HEK293 (cell line): ENCODE data around the gene TIE1.

Experiments
- CTCF ChIA-PET: fragments of 350-600 bp; formaldehyde crosslinking; extraction: SDS; loops from one replicate; lab custom pipeline; 2021; ENCODE audit warnings: antibody characterized with exemption; lab: Yijun Ruan, JAX
- POLR2A ChIA-PET: fragments of 300-600 bp; formaldehyde crosslinking; extraction: SDS; loops from one replicate; lab custom pipeline; 2020; ENCODE audit warnings: antibody characterized with exemption, inconsistent platforms; lab: Yijun Ruan, JAX
- H3K27ac ChIP-seq: fragments of 200-500 bp; sonication (Bioruptor generic); 2 replicates; pipeline ENCODE4 v1.5.1; 2014; ENCODE audit warnings: low read depth, low read length, control low read depth, inconsistent platforms; ENCODE audit errors: extremely low read depth
- H3K36me3 ChIP-seq, 2 experiments: fragments of 200-500 bp in 1 of 2; sonication (Bioruptor generic) in 1 of 2; 1 replicate in 1 of 2; 2 replicates in 1 of 2; pipeline ENCODE4 v1.5.1; 2014 to 2017; ENCODE audit warnings: inconsistent platforms in 2 of 2, low read length in 2 of 2; ENCODE audit not compliant: control insufficient read depth in 2 of 2, insufficient read depth in 1 of 2
- H3K4me1 ChIP-seq: fragments of 200-500 bp; sonication (Bioruptor generic); 2 replicates; pipeline ENCODE4 v1.5.1; 2014; ENCODE audit warnings: mild to moderate bottlenecking, low read length, inconsistent platforms; ENCODE audit not compliant: control insufficient read depth, insufficient read depth
- H3K4me3 ChIP-seq: 2 replicates; pipeline ENCODE4 v1.5.1; 2011; ENCODE audit warnings: low read depth, mild to moderate bottlenecking, control low read depth, low read length, moderate library complexity
- H3K9me3 ChIP-seq: fragments of 200-500 bp; sonication (Bioruptor generic); 2 replicates; pipeline ENCODE4 v1.5.1; 2014; ENCODE audit warnings: low read depth, low read length, inconsistent platforms; ENCODE audit not compliant: control insufficient read depth, insufficient read depth
- HOXC10 ChIP-seq: sonication (generic); formaldehyde crosslinking; IDR thresholded peaks from 2 replicates; pipeline ENCODE4 v1.8.1; 2023; ENCODE audit warnings: mild to moderate bottlenecking, missing genetic modification reagents
- SCRT1 ChIP-seq: fragments of 450-650 bp; formaldehyde crosslinking; IDR thresholded peaks from 2 replicates; pipeline ENCODE4 v1.5.1; 2016; ENCODE audit warnings: missing biosample characterization, missing genetic modification characterization, borderline replicate concordance
- YY1 ChIP-seq: fragments of 450-650 bp; formaldehyde crosslinking; IDR thresholded peaks from 2 replicates; pipeline ENCODE4 v1.5.1; 2018; ENCODE audit warnings: missing biosample characterization, missing genetic modification characterization
- ZBTB17 ChIP-seq: fragments of 450-650 bp; formaldehyde crosslinking; IDR thresholded peaks from 2 replicates; pipeline ENCODE4 v1.5.1; 2016; ENCODE audit warnings: missing biosample characterization, missing genetic modification characterization
- ZNF19 ChIP-seq: fragments of 450-650 bp; formaldehyde crosslinking; IDR thresholded peaks from 2 replicates; pipeline ENCODE4; 2016; ENCODE audit warnings: missing biosample characterization, missing genetic modification characterization, low read depth
- ZNF2 ChIP-seq: fragments of 450-650 bp; formaldehyde crosslinking; IDR thresholded peaks from 2 replicates; pipeline ENCODE4 v1.5.1; 2016; ENCODE audit warnings: missing biosample characterization, missing genetic modification characterization
- ZNF223 ChIP-seq: fragments of 450-650 bp; formaldehyde crosslinking; IDR thresholded peaks from 2 replicates; pipeline ENCODE4 v1.5.1; 2016; ENCODE audit warnings: missing biosample characterization, missing genetic modification characterization
- ZNF394 ChIP-seq: fragments of 450-650 bp; formaldehyde crosslinking; IDR thresholded peaks from 2 replicates; pipeline ENCODE4 v1.5.1; 2016; ENCODE audit warnings: missing biosample characterization, missing genetic modification characterization, mild to moderate bottlenecking, moderate library complexity, borderline replicate concordance
- ZNF423 ChIP-seq: fragments of 450-650 bp; formaldehyde crosslinking; IDR thresholded peaks from 2 replicates; pipeline ENCODE4 v1.5.1; 2016; ENCODE audit warnings: missing biosample characterization, missing genetic modification characterization
- ZNF48 ChIP-seq: fragments of 450-650 bp; formaldehyde crosslinking; IDR thresholded peaks from 2 replicates; pipeline ENCODE4 v1.5.1; 2016; ENCODE audit warnings: missing biosample characterization, missing genetic modification characterization
- ZNF544 ChIP-seq: fragments of 450-650 bp; formaldehyde crosslinking; IDR thresholded peaks from 2 replicates; pipeline ENCODE4 v1.5.0; 2017; ENCODE audit warnings: missing biosample characterization, missing genetic modification characterization
- ZNF549 ChIP-seq: fragments of 450-650 bp; IDR thresholded peaks from 2 replicates; pipeline ENCODE4 v1.5.1; 2018; ENCODE audit warnings: missing biosample characterization, missing genetic modification characterization, mild to moderate bottlenecking, inconsistent platforms, moderate library complexity
- ZNF707 ChIP-seq: fragments of 450-650 bp; formaldehyde crosslinking; IDR thresholded peaks from 2 replicates; pipeline ENCODE4 v1.5.1; 2016; ENCODE audit warnings: missing biosample characterization, missing genetic modification characterization
- ZNF768 ChIP-seq: fragments of 450-650 bp; formaldehyde crosslinking; IDR thresholded peaks from 2 replicates; pipeline ENCODE4 v1.5.1; 2018; ENCODE audit warnings: missing biosample characterization, mild to moderate bottlenecking, missing genetic modification characterization
- TF ChIP-seq, protein P1 (sequence below): fragments of 450-650 bp; formaldehyde crosslinking; IDR thresholded peaks from 2 replicates; pipeline ENCODE4 v1.5.1; 2017; ENCODE audit warnings: missing biosample characterization, missing genetic modification characterization

The TIE1 gene

DNA sequence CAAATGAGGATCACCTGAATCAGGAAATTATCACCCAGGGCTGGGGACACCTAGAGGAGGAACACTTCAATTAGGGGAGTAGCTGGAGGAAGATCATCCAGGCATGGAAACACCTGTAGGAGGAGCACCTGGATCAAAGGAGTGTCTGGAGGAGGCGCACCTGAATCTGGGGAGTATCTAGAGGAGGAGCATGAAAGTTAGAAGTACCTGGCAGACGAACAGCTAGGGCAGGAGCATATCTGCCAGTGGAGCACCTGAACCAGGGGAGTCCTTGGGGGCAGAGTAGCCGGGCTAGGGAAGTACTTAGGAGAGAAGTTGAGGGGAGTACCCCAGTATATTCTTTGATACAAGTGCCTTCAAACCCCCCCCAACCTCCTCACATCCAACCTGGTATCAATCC is 16.7 kb upstream of the TIE1 start:
- Histone ChIP-seq H3K4me3 (no peak overlapping the region), H3K4me1 (no peaks in the 10 kb centered on the region), H3K36me3 (no peaks in the 10 kb centered on the region), H3K27ac (no peak overlapping the region), H3K9me3 (no peaks in the 10 kb centered on the region)
- CTCF ChIA-PET: no interaction called here
- POLR2A ChIA-PET: no interaction called here
- TF ChIP-seq SCRT1 (tag by site-specific recombination) (no peak), ZNF394 (tag by site-specific recombination) (peak; percentile 59; the same call in 1 of the 2 replicates)

DNA sequence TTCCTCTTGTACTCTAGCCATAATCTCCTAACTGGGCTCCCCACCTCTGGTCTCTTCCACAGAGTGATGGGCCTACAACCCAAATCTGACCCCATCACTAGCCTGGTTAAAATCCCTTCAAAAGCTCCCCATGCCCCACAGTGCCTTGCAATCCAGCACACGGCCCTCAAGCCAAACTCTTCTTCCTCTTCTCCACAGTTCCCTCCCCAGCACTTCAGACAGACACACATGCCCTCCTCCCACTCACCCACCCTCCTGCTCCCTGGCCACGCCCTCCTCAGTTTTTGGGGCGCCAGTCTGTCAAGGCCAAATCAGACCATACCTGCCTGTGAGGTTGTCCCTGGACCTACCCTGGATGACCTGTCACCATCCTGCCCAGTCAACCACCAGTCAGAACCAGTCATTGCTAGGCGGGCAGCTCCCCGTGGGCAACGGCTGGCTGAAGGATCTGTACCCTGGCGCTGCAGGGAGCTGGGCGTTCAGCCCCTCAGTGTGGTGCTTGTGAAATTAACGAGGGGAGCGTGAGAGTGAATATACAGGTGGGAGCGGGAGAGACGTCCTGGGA is 16.2 kb upstream of the TIE1 start:
- POLR2A ChIA-PET: no interaction called here
- H3K4me1 ChIP-seq: no peaks in the 10 kb centered on the region
- H3K9me3 ChIP-seq: no peaks in the 10 kb centered on the region
- H3K4me3 ChIP-seq: no peak overlapping the region
- TF ChIP-seq ZBTB17: no peak
- TF ChIP-seq ZNF707: no peak
- no peak for TF ChIP-seq ZNF423 (tag by site-specific recombination)
- no peak for TF ChIP-seq ZNF544 (tag by site-specific recombination)
- TF ChIP-seq ZNF2 (tag by site-specific recombination): no peak
- no peak for TF ChIP-seq HOXC10 (CRISPR knock-in tag)
- TF ChIP-seq, protein P1, sequence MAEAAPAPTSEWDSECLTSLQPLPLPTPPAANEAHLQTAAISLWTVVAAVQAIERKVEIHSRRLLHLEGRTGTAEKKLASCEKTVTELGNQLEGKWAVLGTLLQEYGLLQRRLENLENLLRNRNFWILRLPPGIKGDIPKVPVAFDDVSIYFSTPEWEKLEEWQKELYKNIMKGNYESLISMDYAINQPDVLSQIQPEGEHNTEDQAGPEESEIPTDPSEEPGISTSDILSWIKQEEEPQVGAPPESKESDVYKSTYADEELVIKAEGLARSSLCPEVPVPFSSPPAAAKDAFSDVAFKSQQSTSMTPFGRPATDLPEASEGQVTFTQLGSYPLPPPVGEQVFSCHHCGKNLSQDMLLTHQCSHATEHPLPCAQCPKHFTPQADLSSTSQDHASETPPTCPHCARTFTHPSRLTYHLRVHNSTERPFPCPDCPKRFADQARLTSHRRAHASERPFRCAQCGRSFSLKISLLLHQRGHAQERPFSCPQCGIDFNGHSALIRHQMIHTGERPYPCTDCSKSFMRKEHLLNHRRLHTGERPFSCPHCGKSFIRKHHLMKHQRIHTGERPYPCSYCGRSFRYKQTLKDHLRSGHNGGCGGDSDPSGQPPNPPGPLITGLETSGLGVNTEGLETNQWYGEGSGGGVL (tag by site-specific recombination): no peak
- no peak for TF ChIP-seq ZNF48 (tag by site-specific recombination)
- CTCF ChIA-PET: interaction anchor here (0.5 to 1.6 kb wide), 3 partner anchors 10 to 612 kb away, joined by 3 to 5 read pairs (median 4); no protein-coding TSS in a partner anchor
- no peaks in the 10 kb centered on the region for H3K36me3 ChIP-seq
- no peak overlapping the region for H3K27ac ChIP-seq

DNA sequence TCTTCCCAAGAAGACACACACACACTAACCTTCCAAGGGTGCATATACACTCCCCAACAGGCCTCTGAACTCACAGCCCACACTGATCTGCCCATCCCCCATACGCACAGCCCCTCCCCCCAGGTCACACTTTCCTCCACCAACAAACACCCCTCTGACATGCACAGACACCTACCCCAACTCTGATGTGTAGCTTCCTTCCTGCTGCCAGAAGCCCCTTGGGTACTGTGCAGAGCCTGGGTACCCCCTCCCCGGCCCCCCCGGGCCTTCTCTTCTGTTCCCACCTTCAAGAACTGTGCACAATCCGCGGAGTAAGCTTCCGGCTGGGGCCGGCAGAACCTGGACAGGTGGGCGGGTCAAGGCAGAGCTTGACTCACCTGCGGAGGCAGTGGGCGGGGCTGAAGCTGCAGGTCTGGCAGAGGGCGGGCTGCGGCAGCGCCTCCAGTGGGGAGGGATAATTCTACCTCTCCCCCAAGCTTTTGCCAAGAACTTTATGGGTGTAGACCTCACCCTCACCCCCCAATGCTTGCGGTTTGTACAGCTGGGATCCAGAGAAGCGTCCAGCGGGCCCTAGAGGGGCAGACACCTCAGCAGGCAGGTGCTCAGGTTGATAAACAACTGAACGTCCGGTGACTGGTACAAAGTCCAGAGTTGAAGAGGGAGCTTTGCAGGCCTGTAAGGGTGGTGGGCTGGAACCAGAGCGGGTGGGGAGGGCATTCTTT is 15.4 kb upstream of the TIE1 start, which contains the start of gene C1orf210:
Gene C1orf210, minus strand, starts transcription at position 313 of the 722 bp plus-strand sequence. CDS start 2,311 bp downstream, outside the sequence.
- no peaks in the 10 kb centered on the region for H3K9me3 ChIP-seq
- POLR2A ChIA-PET: no interaction called here
- H3K4me1 ChIP-seq: no peaks in the 10 kb centered on the region
- CTCF ChIA-PET: interaction anchor here (0.5 to 1.7 kb wide), 5 partner anchors 9 to 611 kb away, joined by 3 to 5 read pairs (median 4); no protein-coding TSS in a partner anchor
- no peaks in the 10 kb centered on the region for H3K36me3 ChIP-seq
- H3K27ac ChIP-seq: no peak within 1 kb of the TSS
- TF ChIP-seq ZBTB17 (no peak), ZNF19 (tag by site-specific recombination) (no peak)
- H3K4me3 ChIP-seq: peak within 1 kb of the TSS; percentile 7; the same call in 1 of the 2 replicates

DNA sequence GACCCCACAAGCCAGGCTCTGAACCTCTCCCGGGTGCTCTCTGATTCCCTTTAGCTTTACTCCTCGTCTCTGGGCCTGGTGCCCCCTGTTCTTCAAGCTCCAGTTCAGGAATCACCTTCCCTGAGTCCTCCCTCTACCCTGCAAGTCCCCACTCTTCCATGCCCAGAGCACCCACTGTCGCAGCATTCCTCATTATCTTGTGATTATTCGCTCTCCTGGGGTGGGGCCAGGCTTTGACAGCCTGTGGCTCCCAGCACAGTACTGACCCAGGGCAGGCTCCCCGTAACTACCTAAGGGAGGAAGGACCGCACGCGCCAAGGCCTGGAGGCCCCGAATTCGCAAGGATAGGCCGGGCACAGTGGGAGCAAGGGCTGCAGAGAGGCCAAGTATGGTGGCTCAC is 14.7 kb upstream of the TIE1 start:
- ChIA-PET POLR2A (no interaction called here), CTCF (interaction anchor here (1.6 to 1.7 kb wide), 3 partner anchors 9 to 59 kb away, joined by 4 to 5 read pairs (median 5); no protein-coding TSS in a partner anchor)
- Histone ChIP-seq H3K36me3 (no peaks in the 10 kb centered on the region), H3K4me3 (no peak overlapping the region), H3K9me3 (no peaks in the 10 kb centered on the region), H3K27ac (no peak overlapping the region), H3K4me1 (no peaks in the 10 kb centered on the region)
- TF ChIP-seq ZNF768 (tag by site-specific recombination) (no peak), YY1 (tag by site-specific recombination) (no peak), ZNF549 (tag by site-specific recombination) (no peak), ZNF223 (no peak)
- TF ChIP-seq, all 188 proteins: peak for 0
